H1 (cell line): ENCODE measurements around the gene KRTAP12-2. TPM values are rescaled to one million over a fixed set of nuclear protein-coding genes. Genes with fewer than 3 reads are reported as not detected.

Source experiments
- ATF2 ChIP-seq: IDR thresholded peaks from 2 replicates; pipeline ENCODE4 v1.6.1; 2012; ENCODE audit warnings: low read length, inconsistent platforms
- CHD7 ChIP-seq: fragments of 300-600 bp; sonication (generic); IDR thresholded peaks from 2 replicates; pipeline ENCODE4 v1.7.1; 2012; ENCODE audit warnings: low read length, moderate library complexity, mild to moderate bottlenecking, inconsistent platforms; ENCODE audit not compliant: insufficient replicate concordance
- KDM1A ChIP-seq: fragments of 200-600, 300-600 bp; sonication (generic); IDR thresholded peaks from 2 replicates; pipeline ENCODE4 v1.7.1; 2016; ENCODE audit warnings: mild to moderate bottlenecking, low read length, borderline replicate concordance
- RNF2 ChIP-seq: fragments of 200-900, 300-1000 bp; sonication (generic); IDR thresholded peaks from 2 replicates; pipeline ENCODE4 v1.7.1; 2016; ENCODE audit warnings: borderline replicate concordance, low read depth, mild to moderate bottlenecking, antibody characterized with exemption, low read length; ENCODE audit not compliant: poor library complexity, severe bottlenecking; ENCODE audit errors: missing control alignments
- polyA plus RNA-seq, 7 experiments: library from polyadenylated mRNA; depleted of rRNA in 3 of 7; stranded (reverse) in 5 of 7; unstranded in 2 of 7; fragments of >200 nt in 5 of 7; fragments of 200-250 nt in 2 of 7; gene quantifications; 1 replicate in 5 of 7; 2 replicates in 1 of 7; 4 replicates in 1 of 7; pipeline versions ENCODE4 v1.2.1 to v1.2.3, GENCODE V29; 2011 to 2013; ENCODE audit warnings: missing spikeins in 2 of 7, mixed read lengths in 2 of 7
- total RNA-seq: library from RNA; stranded (reverse); fragmentation: NEBNext Ultra II Directional; extraction: Animal tissue kit (Norgen Biotek cat#: 25700); gene quantifications from 2 replicates; pipeline ENCODE4 v1.2.1, GENCODE V29; 2021

KRTAP12-2 gene
- total and polyA plus RNA-seq, 2 of the 8 experiments (the other 6 are each of a cell fraction or from before 2014, with no cell fraction given), result 0.50 TPM; not detected in 1

GRCh38 chr21:44684483-44684882 lies 17.8 kb upstream of the KRTAP12-2 start (continued):
- TF ChIP-seq CHD7 (no peak), KDM1A (no peak), ATF2 (no peak), RNF2 (no peak)
